Islet precursor cell (in vitro differentiated cells): ENCODE results near the gene MRPS22.
"Not testable (repeated sequence)": the region's sequence is repeated elsewhere in the genome, so short reads cannot be mapped to it uniquely, and the experiment has no call there.

Experiments
- DNase-seq: peaks from one replicate; pipeline ENCODE4 v3.0.0-alpha.2; 2018

Gene MRPS22

GRCh38 chr3:139339219-139339906 lies 4.5 kb upstream of the MRPS22 start:
- DNase-seq, result peak; percentile 46

GRCh38 chr3:139340784-139341183 lies 3.0 kb upstream of the MRPS22 start:
- DNase-seq, result peak; percentile 22

GRCh38 chr3:139342054-139342453 lies 1.8 kb upstream of the MRPS22 start:
- DNase-seq, result no peak

- DNase-seq, result no peak
Observed at GRCh38 chr3:139346771-139347170, 3.0 kb downstream of the MRPS22 start.

- DNase-seq, result peak; percentile 61
Observed at GRCh38 chr3:139353920-139354556, 10.2 kb downstream of the MRPS22 start.

GRCh38 chr3:139354661-139355060 lies 10.8 kb downstream of the MRPS22 start:
- no peak for DNase-seq

- no peak for DNase-seq
Observed at GRCh38 chr3:139355476-139355875, 11.7 kb downstream of the MRPS22 start.

GRCh38 chr3:139355891-139356290 lies 12.1 kb downstream of the MRPS22 start:
- DNase-seq, result no peak

- no peak for DNase-seq
Observed at GRCh38 chr3:139357899-139358298, 14.1 kb downstream of the MRPS22 start.

GRCh38 chr3:139358841-139359562 lies 15.2 kb downstream of the MRPS22 start:
- no peak for DNase-seq

- no peak for DNase-seq
Observed at GRCh38 chr3:139361276-139361675, 17.5 kb downstream of the MRPS22 start.

GRCh38 chr3:139364549-139364948 lies 20.7 kb downstream of the MRPS22 start:
- no peak for DNase-seq

GRCh38 chr3:139374099-139374498 lies 30.3 kb downstream of the MRPS22 start:
- no peak for DNase-seq

GRCh38 chr3:139377378-139377777 lies 33.6 kb downstream of the MRPS22 start:
- DNase-seq, result no peak

GRCh38 chr3:139378587-139379241 lies 34.9 kb downstream of the MRPS22 start:
- DNase-seq, result no peak

GRCh38 chr3:139380575-139380974 lies 36.8 kb downstream of the MRPS22 start:
- no peak for DNase-seq

- DNase-seq, result not testable (repeated sequence)
Observed at GRCh38 chr3:139382291-139382690, 38.5 kb downstream of the MRPS22 start.

- no peak for DNase-seq
Observed at GRCh38 chr3:139388077-139388476, 44.3 kb downstream of the MRPS22 start.

- no peak for DNase-seq
Observed at GRCh38 chr3:139388821-139389551, 45.2 kb downstream of the MRPS22 start.

GRCh38 chr3:139389552-139390368 lies 45.9 kb downstream of the MRPS22 start, which contains the start of gene COPB2:
Gene COPB2 (minus strand): TSS chr3:139389647. CDS start chr3:139389550, 97 bp downstream.
- DNase-seq, result peak; percentile 100

- DNase-seq, result no peak
Observed at GRCh38 chr3:139394116-139394515, 50.3 kb downstream of the MRPS22 start.

GRCh38 chr3:139396707-139397106 lies 52.9 kb downstream of the MRPS22 start:
- no peak for DNase-seq
